HTR-8/SVneo (cell line): ENCODE data around the gene DIP2C.
A peak's percentile ranks its signal among the peaks of the same experiment; 100 is the strongest.
"Not testable (repeated sequence)": the region's sequence is repeated elsewhere in the genome, so short reads cannot be mapped to it uniquely, and the experiment has no call there.

ENCODE experiments used
- DNase-seq: peaks from one replicate; pipeline ENCODE4 v3.0.0; 2011; ENCODE audit warnings: low spot score, mixed read lengths; ENCODE audit not compliant: insufficient read length
- FAIRE-seq: peaks from 2 replicates; lab custom pipeline; 2011; peaks lifted over from hg19 to GRCh38; lab: Jason Lieb, UNC

The DIP2C gene

GRCh38 chr10:264160-265073, 425.1 kb downstream of the DIP2C start:
- peak; percentile 81 for FAIRE-seq
- DNase-seq: not testable (repeated sequence)

DNA sequence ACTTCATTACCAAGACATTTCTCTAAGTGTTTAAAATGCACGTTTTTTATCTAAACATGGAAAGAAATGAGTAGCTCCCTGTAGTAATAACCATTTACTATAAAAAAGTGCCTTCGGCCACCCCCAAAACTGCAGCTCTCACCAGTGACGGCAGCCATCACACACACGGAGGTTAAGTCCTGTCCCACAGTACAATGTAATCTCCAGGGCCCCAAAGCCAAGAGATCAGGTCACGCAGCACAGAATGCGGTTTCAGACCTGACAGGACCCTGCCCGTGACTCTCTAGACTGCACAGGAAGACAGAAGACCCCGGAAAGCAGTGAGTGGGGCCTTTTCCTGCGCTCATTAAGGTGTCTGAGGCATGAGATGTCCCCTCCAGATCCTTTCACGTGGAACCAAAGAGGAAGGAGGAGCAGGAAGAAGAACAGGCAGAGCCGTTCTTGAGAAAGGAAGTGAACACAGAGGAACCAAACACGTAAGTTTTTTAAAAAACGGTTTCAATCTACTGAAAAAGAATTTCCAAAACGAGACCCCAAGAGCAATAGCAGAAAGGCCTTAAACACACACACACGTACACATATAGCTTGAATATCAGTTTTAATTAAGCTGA, 428.5 kb downstream of the DIP2C start:
- FAIRE-seq (no peak), DNase-seq (no peak)

DNA sequence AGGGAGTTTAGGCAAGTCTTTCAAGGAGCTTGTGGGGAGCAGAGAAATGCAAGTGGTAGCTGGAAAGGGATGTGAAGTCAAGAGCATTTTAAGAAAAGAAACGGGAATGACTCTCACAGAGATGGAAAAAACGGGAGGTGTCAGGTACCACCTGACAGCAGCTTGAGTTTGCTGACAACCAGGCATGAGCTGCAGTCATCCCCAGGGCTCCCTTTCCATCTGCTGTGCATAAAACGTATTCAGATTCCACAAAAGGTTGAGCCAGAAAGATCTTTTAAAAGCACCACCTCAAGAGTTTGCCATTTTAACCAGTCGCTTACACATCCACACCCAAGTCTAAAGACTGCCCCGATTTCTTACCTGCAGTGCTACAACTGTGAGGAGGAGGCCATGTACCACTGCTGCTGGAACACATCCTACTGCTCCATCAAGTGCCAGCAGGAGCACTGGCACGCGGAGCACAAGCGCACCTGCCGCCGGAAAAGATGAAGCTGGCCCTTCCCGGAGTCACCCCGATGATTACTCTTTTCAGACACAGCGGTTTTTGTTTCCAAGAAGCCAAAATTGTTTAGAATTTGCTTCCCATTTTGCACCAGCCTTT, 437.4 kb downstream of the DIP2C start:
- no peak for FAIRE-seq

DNA sequence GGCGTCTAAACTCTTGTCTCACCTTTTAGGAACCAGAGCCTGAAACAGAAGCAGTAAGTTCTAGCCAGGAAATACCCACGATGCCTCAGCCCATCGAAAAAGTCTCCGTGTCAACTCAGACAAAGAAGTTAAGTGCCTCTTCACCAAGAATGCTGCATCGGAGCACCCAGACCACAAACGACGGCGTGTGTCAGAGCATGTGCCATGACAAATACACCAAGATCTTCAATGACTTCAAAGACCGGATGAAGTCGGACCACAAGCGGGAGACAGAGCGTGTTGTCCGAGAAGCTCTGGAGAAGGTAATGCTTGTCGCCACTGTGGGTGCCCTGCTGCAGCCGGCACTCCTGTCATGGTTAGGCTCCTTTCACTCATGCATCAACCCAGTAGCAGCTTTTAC, 441.2 kb downstream of the DIP2C start:
- DNase-seq: no peak
- FAIRE-seq: no peak

More for the DNA sequence above, 437.4 kb downstream of the DIP2C start:
- no peak for DNase-seq

GRCh38 chr10:247480-247879, 442.0 kb downstream of the DIP2C start:
- no peak for FAIRE-seq

DNA sequence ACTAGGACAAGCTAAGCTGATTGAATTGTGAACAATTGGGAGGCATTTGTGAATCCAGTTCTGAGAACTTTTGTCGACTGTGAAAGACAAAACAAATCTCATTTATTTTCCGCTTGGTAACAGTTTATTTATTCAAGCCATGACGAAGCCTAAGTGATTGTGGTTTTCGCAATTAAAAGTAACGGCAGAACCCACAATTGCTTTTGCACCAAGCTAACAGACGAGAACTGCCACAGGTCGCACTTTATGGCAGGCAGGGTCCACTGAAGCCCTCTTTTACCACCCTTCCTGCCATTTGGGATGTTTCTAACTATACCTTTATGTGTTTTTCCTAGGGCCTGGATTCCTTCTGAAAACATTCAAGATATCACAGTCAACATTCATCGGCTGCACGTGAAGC, 443.0 kb downstream of the DIP2C start:
- FAIRE-seq (no peak), DNase-seq (no peak)

More at GRCh38 chr10:247480-247879, 442.0 kb downstream of the DIP2C start:
- no peak for DNase-seq

DNA sequence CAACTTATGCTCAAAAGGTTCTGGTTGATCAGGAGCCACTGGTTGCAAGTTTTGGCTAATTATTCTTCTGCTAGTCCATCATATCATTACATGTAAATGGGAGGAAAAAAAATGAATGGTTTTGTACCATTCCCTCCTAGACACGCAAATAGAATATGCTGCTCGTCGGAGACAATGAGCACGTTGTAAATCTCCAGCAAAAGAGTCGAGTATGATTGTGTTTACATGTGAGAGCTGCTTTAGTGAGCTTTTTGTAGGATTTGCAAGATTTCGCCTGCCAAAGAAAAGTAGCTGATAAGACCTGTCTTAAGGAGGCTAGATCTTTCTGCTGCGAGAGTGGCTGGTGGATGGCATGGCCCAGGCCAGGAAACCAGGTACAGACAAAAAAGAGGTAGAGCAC, 445.2 kb downstream of the DIP2C start:
- DNase-seq: no peak
- no peak for FAIRE-seq

GRCh38 chr10:241966-242643, 447.4 kb downstream of the DIP2C start:
- no peak for DNase-seq
- no peak for FAIRE-seq

DNA sequence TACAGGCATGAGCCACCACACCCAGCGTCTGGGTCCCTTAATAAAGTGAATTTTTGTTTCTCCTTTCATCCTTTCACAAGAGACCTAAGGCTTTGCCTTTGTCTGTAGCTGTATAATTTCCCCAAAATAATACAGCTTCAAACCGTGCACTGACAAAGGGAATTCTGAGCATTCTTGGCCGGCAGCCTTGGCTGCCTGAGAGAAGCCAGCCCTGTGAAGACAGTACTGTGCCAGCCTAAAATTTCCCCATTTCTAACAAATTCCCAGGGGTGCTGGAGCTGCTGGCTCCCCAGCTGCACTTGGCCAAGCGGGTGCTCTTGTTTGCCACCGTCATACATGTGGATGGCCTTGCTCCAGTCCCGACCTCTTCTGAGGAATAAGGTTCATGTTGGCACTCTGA, 448.0 kb downstream of the DIP2C start:
- DNase-seq (no peak), FAIRE-seq (no peak)

GRCh38 chr10:239109-239508, 450.4 kb downstream of the DIP2C start:
- DNase-seq: peak; percentile 35
- FAIRE-seq: no peak

GRCh38 chr10:235915-236314, 453.6 kb downstream of the DIP2C start:
- FAIRE-seq (no peak), DNase-seq (no peak)

DNA sequence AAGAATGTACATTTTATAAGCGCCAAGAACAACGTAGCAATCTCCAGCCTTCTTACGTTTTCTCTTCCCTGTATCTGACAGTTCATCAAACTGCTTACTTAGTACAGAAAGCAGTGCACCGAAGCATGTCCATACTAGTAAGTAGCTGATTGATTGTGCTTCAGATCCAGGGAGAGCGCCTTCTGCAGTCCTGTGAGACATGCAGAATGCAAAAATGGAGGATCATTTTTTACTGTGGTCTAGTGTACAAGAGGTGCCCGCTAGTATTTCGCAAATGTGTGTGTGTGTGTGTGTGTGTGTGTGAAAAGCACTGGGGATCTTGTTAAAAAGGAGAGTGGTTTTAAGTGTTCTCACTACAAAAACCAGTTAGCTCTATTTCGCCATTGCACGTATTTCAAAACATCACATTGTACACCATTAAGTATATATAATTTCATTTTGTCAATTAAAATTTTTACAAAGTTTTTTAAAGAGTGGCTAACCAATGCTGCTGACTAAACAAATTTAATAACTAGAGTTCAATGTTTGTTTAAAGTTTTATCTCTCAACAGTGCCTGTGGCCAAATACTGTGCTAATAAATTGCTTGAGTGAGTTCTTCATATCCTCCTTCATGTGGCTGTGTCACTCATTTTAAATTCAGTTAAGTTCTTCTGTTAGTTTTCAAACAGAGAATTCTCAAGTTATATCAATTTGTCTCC, 454.6 kb downstream of the DIP2C start:
- DNase-seq (no peak), FAIRE-seq (no peak)

- no peak for DNase-seq
- FAIRE-seq: no peak
These were observed 456.6 kb downstream of the DIP2C start for GRCh38 chr10:232878-233277.

GRCh38 chr10:232061-232460, 457.4 kb downstream of the DIP2C start:
- no peak for FAIRE-seq
- no peak for DNase-seq

- FAIRE-seq (peak; percentile 57), DNase-seq (peak; percentile 9)
These were observed 458.7 kb downstream of the DIP2C start for GRCh38 chr10:230758-231157.

DNA sequence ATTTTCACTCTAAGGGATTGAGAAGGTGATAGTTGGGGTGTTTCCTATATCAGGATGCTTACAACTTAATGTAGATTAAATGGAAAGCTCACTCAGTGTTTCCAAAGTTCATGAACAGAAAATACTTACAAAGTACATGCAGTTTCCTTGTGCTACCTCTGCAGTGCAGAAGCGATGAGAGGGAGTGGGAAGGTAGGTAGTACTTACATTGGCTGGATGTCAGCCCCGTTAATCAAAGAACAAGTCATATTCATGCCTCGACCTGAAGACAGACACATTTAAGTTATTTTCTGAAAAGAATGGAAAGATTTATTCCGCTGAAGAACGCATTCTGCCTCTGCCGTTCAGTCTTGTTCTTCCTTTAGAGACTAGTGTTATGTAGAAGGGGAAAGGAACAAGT, 461.1 kb downstream of the DIP2C start:
- DNase-seq: no peak
- FAIRE-seq: no peak

DNA sequence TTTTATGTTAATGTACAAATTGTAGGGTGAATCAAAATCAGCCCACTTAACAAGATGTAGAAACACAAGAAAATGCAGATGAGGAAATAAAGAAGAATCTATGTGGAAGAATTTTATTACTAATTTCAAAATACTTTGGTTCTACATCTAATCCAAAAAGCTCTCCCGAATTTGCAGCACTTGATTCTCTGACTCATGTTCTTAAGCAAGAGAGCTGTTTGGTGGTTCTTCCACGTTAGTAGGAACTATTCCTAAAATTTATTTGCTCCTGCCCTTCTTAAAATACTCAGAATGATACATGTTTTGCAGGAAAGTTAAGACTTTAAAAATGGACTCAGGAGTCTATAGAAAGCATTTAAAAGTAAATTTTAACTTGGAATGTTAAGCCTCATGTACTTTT, 462.5 kb downstream of the DIP2C start:
- DNase-seq (no peak), FAIRE-seq (no peak)

- no peak for FAIRE-seq
- DNase-seq: no peak
These were observed 463.4 kb downstream of the DIP2C start for GRCh38 chr10:226018-226417.

DNA sequence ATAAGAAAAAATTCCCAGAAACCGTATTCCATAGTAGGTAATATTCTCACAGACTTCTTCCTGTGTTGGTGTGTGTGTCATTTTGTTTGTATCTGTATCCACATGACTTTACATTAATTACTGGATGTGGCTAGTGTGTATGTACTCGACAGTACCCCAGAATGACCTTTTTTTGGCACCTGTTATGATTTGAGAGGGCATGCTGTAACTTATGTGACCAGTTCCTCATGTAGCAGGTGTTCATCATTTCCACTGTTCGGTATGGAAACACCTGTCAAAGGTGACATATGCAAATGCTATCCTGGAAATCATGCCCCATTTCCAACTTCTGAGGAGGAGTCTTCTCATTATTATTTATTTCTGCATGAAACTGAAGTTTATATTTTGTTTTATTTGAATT, 464.9 kb downstream of the DIP2C start:
- FAIRE-seq (no peak), DNase-seq (no peak)
